Activated CD8-positive, alpha-beta memory T cell treated with anti-CD3 and anti-CD28 coated beads, Interleukin-2, amount 50 U/mL, for 24 hours (primary cell): ENCODE data around the gene PLPP7.
A peak's percentile ranks its signal among the peaks of the same experiment; 100 is the strongest.

Experiments used
- DNase-seq: peaks from one replicate; pipeline ENCODE4 v3.0.0-alpha.2; 2020; ENCODE audit errors: extremely low read depth

PLPP7 gene

GRCh38 chr9:131303381-131304321, 14.1 kb downstream of the PLPP7 start:
- DNase-seq: no peak

GRCh38 chr9:131304676-131305355, 15.3 kb downstream of the PLPP7 start:
- DNase-seq: no peak

GRCh38 chr9:131306397-131307004, 17.0 kb downstream of the PLPP7 start:
- DNase-seq: no peak

- no peak for DNase-seq
Measured at GRCh38 chr9:131307974-131308373, 18.5 kb downstream of the PLPP7 start.

- DNase-seq: no peak
Measured at GRCh38 chr9:131308452-131308851, 18.9 kb downstream of the PLPP7 start.

GRCh38 chr9:131308906-131309529, 19.5 kb downstream of the PLPP7 start:
- DNase-seq: no peak

GRCh38 chr9:131309530-131310276, 20.2 kb downstream of the PLPP7 start:
- no peak for DNase-seq

GRCh38 chr9:131310833-131311554, 21.5 kb downstream of the PLPP7 start:
- peak; percentile 23 for DNase-seq

GRCh38 chr9:131312246-131312645, 22.7 kb downstream of the PLPP7 start:
- DNase-seq: no peak

- DNase-seq: no peak
Measured at GRCh38 chr9:131312822-131313770, 23.6 kb downstream of the PLPP7 start.

- DNase-seq: no peak
Measured at GRCh38 chr9:131318231-131319085, 28.9 kb downstream of the PLPP7 start.

- no peak for DNase-seq
Measured at GRCh38 chr9:131319486-131319885, 30.0 kb downstream of the PLPP7 start.

- DNase-seq: no peak
Measured at GRCh38 chr9:131320031-131320685, 30.6 kb downstream of the PLPP7 start.

GRCh38 chr9:131323629-131324028, 34.1 kb downstream of the PLPP7 start:
- DNase-seq: no peak

GRCh38 chr9:131324736-131325679, 35.5 kb downstream of the PLPP7 start:
- no peak for DNase-seq

GRCh38 chr9:131329241-131329641, 39.7 kb downstream of the PLPP7 start:
- DNase-seq: no peak
